GM23338 (cell line): Measurements from ENCODE around the gene GALNT14. TPM values are rescaled to one million over a fixed set of nuclear protein-coding genes. Genes with fewer than 3 reads are reported as not detected.
A peak's percentile ranks its signal among the peaks of the same experiment; 100 is the strongest.

Source experiments
- ATAC-seq: fragments of 200-7000 bp; cut with Tn5 transposase; 3 replicates; pipeline ENCODE4 v1.9.1; 2020
- DNase-seq: peaks from one replicate; pipeline ENCODE4 v3.0.0-alpha.2; 2015; ENCODE audit warnings: low spot score
- H2AFZ ChIP-seq: fragments of 200-600 bp; sonication (generic); 2 replicates; pipeline ENCODE4 v1.8.0; 2016; ENCODE audit warnings: antibody characterized with exemption, mild to moderate bottlenecking, moderate library complexity
- H3F3A ChIP-seq: fragments of 200-600 bp; sonication (generic); replicated peaks from 2 replicates; pipeline ENCODE4 v1.8.0; 2017; ENCODE audit warnings: antibody characterized with exemption, mixed run types, low read depth
- H3K27ac ChIP-seq: fragments of 200-600 bp; sonication (generic); 2 replicates; pipeline ENCODE4 v1.6.1; 2016; ENCODE audit warnings: low read depth
- H3K27me3 ChIP-seq: fragments of 200-600 bp; sonication (generic); 2 replicates; pipeline ENCODE4 v1.8.0; 2016; ENCODE audit warnings: mild to moderate bottlenecking, mixed run types, moderate library complexity; ENCODE audit not compliant: insufficient read depth
- H3K36me3 ChIP-seq: fragments of 200-600 bp; sonication (generic); 2 replicates; pipeline ENCODE4 v1.8.0; 2016; ENCODE audit warnings: mild to moderate bottlenecking; ENCODE audit not compliant: insufficient read depth
- H3K4me1 ChIP-seq: fragments of 200-600 bp; sonication (generic); 2 replicates; pipeline ENCODE4 v1.8.0; 2016; ENCODE audit warnings: mild to moderate bottlenecking, moderate library complexity; ENCODE audit not compliant: insufficient read depth
- H3K4me2 ChIP-seq: fragments of 200-600 bp; sonication (generic); 2 replicates; pipeline ENCODE4 v1.7.1; 2017; ENCODE audit warnings: mixed run types
- H3K4me3 ChIP-seq: fragments of 200-600 bp; sonication (generic); 2 replicates; pipeline ENCODE4 v1.6.1; 2016; ENCODE audit warnings: mixed run types
- H3K79me2 ChIP-seq: fragments of 200-600 bp; sonication (generic); replicated peaks from 2 replicates; pipeline ENCODE4 v1.8.0; 2017; ENCODE audit warnings: mild to moderate bottlenecking; ENCODE audit not compliant: insufficient read depth
- H3K9me2 ChIP-seq: fragments of 200-600 bp; sonication (generic); 2 replicates; pipeline ENCODE4 v1.8.0; 2017; ENCODE audit not compliant: insufficient read depth
- H4K20me1 ChIP-seq: fragments of 200-600 bp; sonication (generic); replicated peaks from 2 replicates; pipeline ENCODE4 v1.8.0; 2017; ENCODE audit warnings: mild to moderate bottlenecking; ENCODE audit not compliant: insufficient read depth
- H3K27ac Mint-ChIP-seq: 2 replicates; pipeline ENCODE4 v1.8.0; 2020; ENCODE audit warnings: inconsistent platforms, mild to moderate bottlenecking, moderate library complexity, mixed read lengths
- H3K27me3 Mint-ChIP-seq: 3 replicates; pipeline ENCODE4 v1.8.0; 2022; ENCODE audit warnings: low read depth, mild to moderate bottlenecking, moderate library complexity, mixed read lengths, inconsistent platforms; ENCODE audit not compliant: insufficient read depth, poor library complexity
- H3K36me3 Mint-ChIP-seq: 3 replicates; pipeline ENCODE4 v1.8.0; 2021; ENCODE audit warnings: low read depth, mild to moderate bottlenecking, inconsistent platforms, moderate library complexity, mixed read lengths
- H3K4me1 Mint-ChIP-seq: 3 replicates; pipeline ENCODE4 v1.8.0; 2020; ENCODE audit warnings: mild to moderate bottlenecking, inconsistent platforms, mixed read lengths
- H3K4me3 Mint-ChIP-seq: 3 replicates; pipeline ENCODE4 v1.8.0; 2021; ENCODE audit warnings: moderate library complexity, mild to moderate bottlenecking, inconsistent platforms, mixed read lengths
- H3K9me3 Mint-ChIP-seq: 3 replicates; pipeline ENCODE4 v1.8.0; 2020; ENCODE audit warnings: moderate library complexity, mild to moderate bottlenecking, inconsistent platforms, mixed read lengths
- CREB1 ChIP-seq: fragments of 250-450 bp; sonication (Bioruptor Pico); IDR thresholded peaks from 2 replicates; pipeline ENCODE4 v1.5.0; 2020; ENCODE audit warnings: low read depth, mild to moderate bottlenecking, moderate library complexity
- ETS1 ChIP-seq: IDR thresholded peaks from 2 replicates; pipeline ENCODE4 v1.6.1; 2016; ENCODE audit warnings: antibody characterized with exemption
- EZH2 ChIP-seq: fragments of 200-600 bp; sonication (generic); IDR thresholded peaks from one replicate; pipeline ENCODE4 v1.8.0; 2017; ENCODE audit warnings: antibody characterized with exemption, mild to moderate bottlenecking, low read depth; ENCODE audit not compliant: unreplicated experiment
- EZH2phosphoT487 ChIP-seq: fragments of 200-600 bp; sonication (generic); IDR thresholded peaks from one replicate; pipeline ENCODE4 v1.8.1; 2018; ENCODE audit warnings: antibody characterized with exemption; ENCODE audit not compliant: unreplicated experiment
- JUNB ChIP-seq: IDR thresholded peaks from one replicate; pipeline ENCODE4 v1.6.1; 2016; ENCODE audit warnings: antibody characterized with exemption; ENCODE audit not compliant: unreplicated experiment
- NANOG ChIP-seq: IDR thresholded peaks from 2 replicates; pipeline ENCODE4 v1.6.1; 2016; ENCODE audit warnings: antibody characterized with exemption, borderline replicate concordance
- STAT1 ChIP-seq: IDR thresholded peaks from one replicate; pipeline ENCODE4 v1.6.1; 2016; ENCODE audit warnings: antibody characterized with exemption; ENCODE audit not compliant: unreplicated experiment
- ZNF114 ChIP-seq: fragments of 250-450 bp; sonication (Bioruptor Pico); IDR thresholded peaks from 2 replicates; pipeline ENCODE4 v1.5.0; 2020; ENCODE audit warnings: mild to moderate bottlenecking, moderate library complexity
- ZNF331 ChIP-seq: fragments of 250-450 bp; sonication (Bioruptor Pico); IDR thresholded peaks from 2 replicates; pipeline ENCODE4 v1.5.0; 2020; ENCODE audit warnings: low read depth, mild to moderate bottlenecking, moderate library complexity
- polyA plus RNA-seq: library from polyadenylated mRNA; unstranded; fragments of >200 nt; fragmentation: Nextera tagmentation; extraction: Ambion mirVana; gene quantifications from 2 replicates; pipeline ENCODE4 v1.2.1, GENCODE V29; 2016
- total RNA-seq: library from RNA; depleted of rRNA; stranded (reverse); fragments of >200 nt; shearing (Covaris generic); gene quantifications from 2 replicates; pipeline ENCODE4 v1.2.3, GENCODE V29; 2014
- TF ChIP-seq, protein P1 (sequence below): IDR thresholded peaks from one replicate; pipeline ENCODE4 v1.6.1; 2018; ENCODE audit warnings: antibody characterized with exemption; ENCODE audit not compliant: unreplicated experiment
- TF ChIP-seq, protein P2 (sequence below), 2 experiments: fragments of 200-600 bp in 1 of 2; sonication (generic) in 1 of 2; conservative IDR thresholded peaks; 2 replicates each; pipeline versions ENCODE4 v1.5.1 to v1.6.1; 2016 to 2017; ENCODE audit warnings: antibody characterized with exemption in 2 of 2, low read depth in 2 of 2, mild to moderate bottlenecking in 2 of 2, moderate library complexity in 1 of 2

Gene GALNT14
- total and polyA plus RNA-seq, 2 experiments from 2014 or later = 5.4 to 7.7 TPM

DNA sequence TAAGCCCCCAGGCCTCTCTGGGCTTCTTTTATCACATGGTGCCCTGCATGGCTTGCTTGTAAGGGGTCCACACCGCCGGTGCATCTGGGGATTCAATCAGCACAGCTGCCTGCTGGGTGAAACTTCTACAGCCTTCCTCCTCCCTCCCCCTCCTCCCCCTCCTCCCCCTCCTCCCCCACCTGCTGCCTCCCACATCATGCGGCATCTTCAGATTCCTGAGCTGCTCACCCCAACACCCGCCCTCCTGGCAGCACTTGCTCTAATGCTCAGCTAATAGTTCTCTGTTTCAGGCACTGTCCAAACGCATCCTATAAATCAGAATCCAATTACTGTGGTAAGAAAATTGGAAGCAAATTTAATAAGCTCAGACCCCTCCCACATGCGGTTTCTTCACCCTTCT, 150.7 kb downstream of the GALNT14 start:
- H3K27ac Mint-ChIP-seq = no peak overlapping the region
- Histone ChIP-seq H3F3A (no peaks in the 10 kb centered on the region), H3K27me3 (no peaks in the 10 kb centered on the region), H4K20me1 (no peaks in the 10 kb centered on the region; the same call in 1 of the 2 replicates), H3K4me3 (no peak overlapping the region), H3K79me2 (no peaks in the 10 kb centered on the region), H3K9me2 (no peaks in the 10 kb centered on the region), H3K4me1 (no peaks in the 10 kb centered on the region; the same call in 1 of the 2 replicates), H2AFZ (no peak overlapping the region), H3K4me2 (no peak overlapping the region), H3K36me3 (no peaks in the 10 kb centered on the region; the same call in 1 of the 2 replicates), H3K27ac (no peak overlapping the region)
- DNase-seq (peak; percentile 10), ATAC-seq (peak; percentile 42)
- H3K4me1 Mint-ChIP-seq = peaks cover 16% of the 10 kb centered on the region
- no peak overlapping the region for H3K4me3 Mint-ChIP-seq
- H3K36me3 Mint-ChIP-seq = no peaks in the 10 kb centered on the region
- TF ChIP-seq EZH2phosphoT487 (no peak), NANOG (no peak), ZNF331 (no peak), ETS1 (no peak)
- no peaks in the 10 kb centered on the region for H3K9me3 Mint-ChIP-seq
- peaks cover 3% of the 10 kb centered on the region for H3K27me3 Mint-ChIP-seq

- Mint-ChIP-seq H3K36me3 (no peaks in the 10 kb centered on the region), H3K27ac (no peak overlapping the region), H3K4me3 (no peak overlapping the region), H3K27me3 (peaks cover 8% of the 10 kb centered on the region), H3K4me1 (peaks cover 24% of the 10 kb centered on the region), H3K9me3 (no peaks in the 10 kb centered on the region)
- Histone ChIP-seq H3K4me3 (no peak overlapping the region), H2AFZ (no peak overlapping the region), H3F3A (no peaks in the 10 kb centered on the region), H4K20me1 (no peaks in the 10 kb centered on the region; the same call in 1 of the 2 replicates), H3K79me2 (no peaks in the 10 kb centered on the region), H3K36me3 (no peaks in the 10 kb centered on the region; the same call in 1 of the 2 replicates), H3K27me3 (no peaks in the 10 kb centered on the region), H3K4me1 (peaks cover 2% of the 10 kb centered on the region), H3K9me2 (no peaks in the 10 kb centered on the region), H3K27ac (no peak overlapping the region), H3K4me2 (no peak overlapping the region)
- ATAC-seq = no peak
- no peak for DNase-seq
- TF ChIP-seq STAT1 (no peak), NANOG (no peak), ETS1 (no peak), CREB1 (no peak), JUNB (no peak), EZH2 (no peak), ZNF114 (CRISPR knock-in tag) (no peak)
- TF ChIP-seq, protein P1, sequence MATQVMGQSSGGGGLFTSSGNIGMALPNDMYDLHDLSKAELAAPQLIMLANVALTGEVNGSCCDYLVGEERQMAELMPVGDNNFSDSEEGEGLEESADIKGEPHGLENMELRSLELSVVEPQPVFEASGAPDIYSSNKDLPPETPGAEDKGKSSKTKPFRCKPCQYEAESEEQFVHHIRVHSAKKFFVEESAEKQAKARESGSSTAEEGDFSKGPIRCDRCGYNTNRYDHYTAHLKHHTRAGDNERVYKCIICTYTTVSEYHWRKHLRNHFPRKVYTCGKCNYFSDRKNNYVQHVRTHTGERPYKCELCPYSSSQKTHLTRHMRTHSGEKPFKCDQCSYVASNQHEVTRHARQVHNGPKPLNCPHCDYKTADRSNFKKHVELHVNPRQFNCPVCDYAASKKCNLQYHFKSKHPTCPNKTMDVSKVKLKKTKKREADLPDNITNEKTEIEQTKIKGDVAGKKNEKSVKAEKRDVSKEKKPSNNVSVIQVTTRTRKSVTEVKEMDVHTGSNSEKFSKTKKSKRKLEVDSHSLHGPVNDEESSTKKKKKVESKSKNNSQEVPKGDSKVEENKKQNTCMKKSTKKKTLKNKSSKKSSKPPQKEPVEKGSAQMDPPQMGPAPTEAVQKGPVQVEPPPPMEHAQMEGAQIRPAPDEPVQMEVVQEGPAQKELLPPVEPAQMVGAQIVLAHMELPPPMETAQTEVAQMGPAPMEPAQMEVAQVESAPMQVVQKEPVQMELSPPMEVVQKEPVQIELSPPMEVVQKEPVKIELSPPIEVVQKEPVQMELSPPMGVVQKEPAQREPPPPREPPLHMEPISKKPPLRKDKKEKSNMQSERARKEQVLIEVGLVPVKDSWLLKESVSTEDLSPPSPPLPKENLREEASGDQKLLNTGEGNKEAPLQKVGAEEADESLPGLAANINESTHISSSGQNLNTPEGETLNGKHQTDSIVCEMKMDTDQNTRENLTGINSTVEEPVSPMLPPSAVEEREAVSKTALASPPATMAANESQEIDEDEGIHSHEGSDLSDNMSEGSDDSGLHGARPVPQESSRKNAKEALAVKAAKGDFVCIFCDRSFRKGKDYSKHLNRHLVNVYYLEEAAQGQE = no peak
- TF ChIP-seq, protein P2, sequence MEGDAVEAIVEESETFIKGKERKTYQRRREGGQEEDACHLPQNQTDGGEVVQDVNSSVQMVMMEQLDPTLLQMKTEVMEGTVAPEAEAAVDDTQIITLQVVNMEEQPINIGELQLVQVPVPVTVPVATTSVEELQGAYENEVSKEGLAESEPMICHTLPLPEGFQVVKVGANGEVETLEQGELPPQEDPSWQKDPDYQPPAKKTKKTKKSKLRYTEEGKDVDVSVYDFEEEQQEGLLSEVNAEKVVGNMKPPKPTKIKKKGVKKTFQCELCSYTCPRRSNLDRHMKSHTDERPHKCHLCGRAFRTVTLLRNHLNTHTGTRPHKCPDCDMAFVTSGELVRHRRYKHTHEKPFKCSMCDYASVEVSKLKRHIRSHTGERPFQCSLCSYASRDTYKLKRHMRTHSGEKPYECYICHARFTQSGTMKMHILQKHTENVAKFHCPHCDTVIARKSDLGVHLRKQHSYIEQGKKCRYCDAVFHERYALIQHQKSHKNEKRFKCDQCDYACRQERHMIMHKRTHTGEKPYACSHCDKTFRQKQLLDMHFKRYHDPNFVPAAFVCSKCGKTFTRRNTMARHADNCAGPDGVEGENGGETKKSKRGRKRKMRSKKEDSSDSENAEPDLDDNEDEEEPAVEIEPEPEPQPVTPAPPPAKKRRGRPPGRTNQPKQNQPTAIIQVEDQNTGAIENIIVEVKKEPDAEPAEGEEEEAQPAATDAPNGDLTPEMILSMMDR (conservative IDR thresholded peaks at IDR 0.05; ENCODE audit: low read depth in 2 of 2) = no peak
Observed at GRCh38 chr2:30986231-30986580, 152.0 kb downstream of the GALNT14 start.
